ENCODE results near the gene ANO6. TPM values are rescaled to one million over a fixed set of nuclear protein-coding genes. Genes with fewer than 3 reads are reported as not detected.

ANO6 gene
- total and polyA plus RNA-seq, 8 donors: 58.0 to 79.7 (median 66.1) TPM

DNA sequence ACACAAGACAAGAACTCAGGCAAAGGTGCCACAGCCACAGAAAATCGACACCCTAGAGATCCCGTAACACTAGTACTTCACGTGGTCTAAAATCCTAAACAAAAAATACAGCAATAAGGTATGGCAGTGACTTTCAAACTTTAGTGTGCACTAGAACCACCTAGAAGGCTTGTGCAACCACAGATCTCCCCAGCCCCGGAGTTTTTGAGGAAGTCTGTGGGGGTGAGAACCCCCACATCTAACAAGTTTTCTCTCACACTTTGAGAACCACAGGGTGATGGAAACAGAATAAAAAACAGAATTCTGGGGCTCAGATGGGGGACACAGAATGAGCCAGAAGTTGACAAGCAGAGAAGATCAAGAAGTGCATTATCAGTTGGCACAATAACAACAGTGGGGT lies 254.0 kb downstream of the ANO6 start:
- no peak overlapping the region for H3K27ac ChIP-seq
- H3K9me3 ChIP-seq: no peaks in the 10 kb centered on the region
- intact Hi-C loops (cut with DNase I): no loop called here
- ATAC-seq (no peak), DNase-seq (no peak)
- H3K27me3 ChIP-seq: no peaks in the 10 kb centered on the region
- no peaks in the 10 kb centered on the region for H3K4me1 ChIP-seq
- no peak overlapping the region for H3K4me3 ChIP-seq
- no peaks in the 10 kb centered on the region for H3K36me3 ChIP-seq
- TF ChIP-seq, protein P1, sequence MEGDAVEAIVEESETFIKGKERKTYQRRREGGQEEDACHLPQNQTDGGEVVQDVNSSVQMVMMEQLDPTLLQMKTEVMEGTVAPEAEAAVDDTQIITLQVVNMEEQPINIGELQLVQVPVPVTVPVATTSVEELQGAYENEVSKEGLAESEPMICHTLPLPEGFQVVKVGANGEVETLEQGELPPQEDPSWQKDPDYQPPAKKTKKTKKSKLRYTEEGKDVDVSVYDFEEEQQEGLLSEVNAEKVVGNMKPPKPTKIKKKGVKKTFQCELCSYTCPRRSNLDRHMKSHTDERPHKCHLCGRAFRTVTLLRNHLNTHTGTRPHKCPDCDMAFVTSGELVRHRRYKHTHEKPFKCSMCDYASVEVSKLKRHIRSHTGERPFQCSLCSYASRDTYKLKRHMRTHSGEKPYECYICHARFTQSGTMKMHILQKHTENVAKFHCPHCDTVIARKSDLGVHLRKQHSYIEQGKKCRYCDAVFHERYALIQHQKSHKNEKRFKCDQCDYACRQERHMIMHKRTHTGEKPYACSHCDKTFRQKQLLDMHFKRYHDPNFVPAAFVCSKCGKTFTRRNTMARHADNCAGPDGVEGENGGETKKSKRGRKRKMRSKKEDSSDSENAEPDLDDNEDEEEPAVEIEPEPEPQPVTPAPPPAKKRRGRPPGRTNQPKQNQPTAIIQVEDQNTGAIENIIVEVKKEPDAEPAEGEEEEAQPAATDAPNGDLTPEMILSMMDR (IDR thresholded peaks at IDR 0.05): no peak

DNA sequence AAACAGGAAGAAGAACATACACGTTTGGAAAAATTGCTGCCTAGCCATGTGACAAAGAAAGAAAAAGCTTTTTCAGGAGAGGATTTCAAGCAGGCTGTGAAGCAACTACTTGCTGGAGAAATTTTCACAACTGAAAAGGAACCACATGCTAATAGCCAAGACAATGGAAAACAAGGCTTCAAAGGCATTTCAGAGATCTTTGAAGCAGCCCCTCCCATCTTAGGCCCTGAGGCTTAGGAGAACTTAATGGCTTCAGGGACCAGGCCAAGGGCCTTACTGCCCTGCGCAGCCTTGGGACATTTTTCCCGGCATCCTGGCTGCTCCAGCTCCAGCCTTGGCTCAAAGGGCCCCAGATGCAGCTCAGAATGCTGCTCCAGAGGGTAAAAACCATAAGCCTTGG lies 257.7 kb downstream of the ANO6 start:
- TF ChIP-seq, protein P1 (IDR thresholded peaks at IDR 0.05): no peak
- intact Hi-C loops (cut with DNase I): no loop called here
- no peaks in the 10 kb centered on the region for H3K27me3 ChIP-seq
- DNase-seq (no peak), ATAC-seq (no peak)
- H3K4me3 ChIP-seq: no peak overlapping the region
- no peaks in the 10 kb centered on the region for H3K4me1 ChIP-seq
- H3K27ac ChIP-seq: no peak overlapping the region
- peaks cover 0 to 2% of the 10 kb centered on the region in 2 donors for H3K9me3 ChIP-seq
- no peaks in the 10 kb centered on the region for H3K36me3 ChIP-seq

DNA sequence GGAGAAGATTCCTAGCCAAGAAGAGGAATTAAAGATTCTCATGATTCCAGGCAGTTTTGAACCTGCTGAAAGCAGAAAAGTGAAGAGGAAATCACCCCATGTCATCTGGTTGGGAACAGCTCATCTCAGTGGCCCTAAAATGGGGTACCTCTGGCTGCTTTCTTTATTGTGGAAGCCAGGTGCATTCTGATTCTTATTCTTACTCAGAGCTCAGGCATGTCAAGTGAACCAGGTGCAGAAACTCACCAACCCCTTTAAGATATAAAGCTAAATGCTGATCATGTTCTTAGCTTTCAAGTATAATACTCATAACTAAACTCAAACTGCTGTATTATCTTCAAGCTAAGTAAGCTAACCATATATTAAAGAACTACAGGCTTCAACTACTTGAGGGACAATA lies 259.7 kb downstream of the ANO6 start:
- H3K27me3 ChIP-seq: no peaks in the 10 kb centered on the region
- H3K4me3 ChIP-seq: no peak overlapping the region
- DNase-seq (no peak), ATAC-seq (peak; percentile 40)
- H3K9me3 ChIP-seq: peaks cover 0 to 9% of the 10 kb centered on the region in 2 donors
- no peaks in the 10 kb centered on the region for H3K4me1 ChIP-seq
- H3K27ac ChIP-seq: no peak overlapping the region
- intact Hi-C loops (cut with DNase I): no loop called here
- H3K36me3 ChIP-seq: no peaks in the 10 kb centered on the region
- TF ChIP-seq, protein P1 (IDR thresholded peaks at IDR 0.05): no peak

DNA sequence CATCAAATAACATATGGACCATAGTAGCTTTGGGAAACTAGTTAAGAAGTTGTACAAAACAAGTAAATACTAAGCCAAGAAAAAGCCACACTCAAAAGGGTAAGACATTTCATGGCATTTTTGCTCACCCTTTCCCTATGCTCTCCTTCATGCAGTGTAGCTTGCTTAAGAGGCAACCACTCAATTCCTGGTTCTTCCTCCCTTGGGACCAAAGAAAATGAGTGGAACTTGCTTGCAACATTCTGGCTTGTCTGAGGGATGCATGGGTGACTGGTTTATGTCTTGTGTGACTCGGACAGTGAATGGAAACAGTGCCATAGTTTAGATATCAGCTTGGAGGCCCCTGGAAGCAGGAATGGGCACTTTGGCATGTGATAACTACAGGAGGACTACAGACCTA lies 261.6 kb downstream of the ANO6 start:
- Histone ChIP-seq H3K4me3 (no peak overlapping the region), H3K9me3 (peaks cover 0 to 9% of the 10 kb centered on the region in 2 donors), H3K36me3 (no peaks in the 10 kb centered on the region), H3K4me1 (no peaks in the 10 kb centered on the region), H3K27ac (no peak overlapping the region), H3K27me3 (no peaks in the 10 kb centered on the region)
- DNase-seq (no peak), ATAC-seq (no peak)
- TF ChIP-seq, protein P1 (IDR thresholded peaks at IDR 0.05): no peak
- intact Hi-C loops (cut with DNase I): no loop called here

DNA sequence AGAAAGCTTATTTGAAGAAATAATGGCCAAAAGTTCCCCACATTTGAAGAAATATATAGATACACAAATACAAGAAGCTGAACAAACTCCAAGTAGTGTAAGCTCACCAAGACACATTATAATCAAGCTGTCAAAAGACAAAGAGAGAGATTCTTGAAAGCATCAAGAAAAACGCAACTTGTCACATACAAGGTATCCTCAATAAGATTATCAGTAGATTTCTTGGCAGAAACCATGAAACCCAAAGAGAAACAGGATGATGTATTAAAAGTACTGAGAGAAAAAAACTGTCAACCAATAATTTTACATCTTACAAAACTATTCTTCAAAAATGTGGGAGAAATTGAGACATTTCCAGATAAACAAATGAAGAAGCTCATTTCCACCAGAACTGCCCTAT lies 263.0 kb downstream of the ANO6 start:
- no peak for DNase-seq
- H3K36me3 ChIP-seq: no peaks in the 10 kb centered on the region
- intact Hi-C loops (cut with DNase I): no loop called here
- TF ChIP-seq, protein P1 (IDR thresholded peaks at IDR 0.05): no peak
- H3K27me3 ChIP-seq: no peaks in the 10 kb centered on the region
- H3K4me3 ChIP-seq: no peak overlapping the region
- H3K9me3 ChIP-seq: peaks cover 0 to 9% of the 10 kb centered on the region in 2 donors
- H3K27ac ChIP-seq: no peak overlapping the region
- no peak for ATAC-seq
- H3K4me1 ChIP-seq: no peaks in the 10 kb centered on the region
